HG02678 (cell line): ENCODE measurements around the gene PIGO.

Experiments used
- ATAC-seq: cut with Tn5 transposase; IDR thresholded peaks from one replicate; pipeline ENCODE4 v1.9.1; 2021; ENCODE audit warnings: mild to moderate bottlenecking, moderate library complexity; ENCODE audit not compliant: unreplicated experiment

The PIGO gene

DNA sequence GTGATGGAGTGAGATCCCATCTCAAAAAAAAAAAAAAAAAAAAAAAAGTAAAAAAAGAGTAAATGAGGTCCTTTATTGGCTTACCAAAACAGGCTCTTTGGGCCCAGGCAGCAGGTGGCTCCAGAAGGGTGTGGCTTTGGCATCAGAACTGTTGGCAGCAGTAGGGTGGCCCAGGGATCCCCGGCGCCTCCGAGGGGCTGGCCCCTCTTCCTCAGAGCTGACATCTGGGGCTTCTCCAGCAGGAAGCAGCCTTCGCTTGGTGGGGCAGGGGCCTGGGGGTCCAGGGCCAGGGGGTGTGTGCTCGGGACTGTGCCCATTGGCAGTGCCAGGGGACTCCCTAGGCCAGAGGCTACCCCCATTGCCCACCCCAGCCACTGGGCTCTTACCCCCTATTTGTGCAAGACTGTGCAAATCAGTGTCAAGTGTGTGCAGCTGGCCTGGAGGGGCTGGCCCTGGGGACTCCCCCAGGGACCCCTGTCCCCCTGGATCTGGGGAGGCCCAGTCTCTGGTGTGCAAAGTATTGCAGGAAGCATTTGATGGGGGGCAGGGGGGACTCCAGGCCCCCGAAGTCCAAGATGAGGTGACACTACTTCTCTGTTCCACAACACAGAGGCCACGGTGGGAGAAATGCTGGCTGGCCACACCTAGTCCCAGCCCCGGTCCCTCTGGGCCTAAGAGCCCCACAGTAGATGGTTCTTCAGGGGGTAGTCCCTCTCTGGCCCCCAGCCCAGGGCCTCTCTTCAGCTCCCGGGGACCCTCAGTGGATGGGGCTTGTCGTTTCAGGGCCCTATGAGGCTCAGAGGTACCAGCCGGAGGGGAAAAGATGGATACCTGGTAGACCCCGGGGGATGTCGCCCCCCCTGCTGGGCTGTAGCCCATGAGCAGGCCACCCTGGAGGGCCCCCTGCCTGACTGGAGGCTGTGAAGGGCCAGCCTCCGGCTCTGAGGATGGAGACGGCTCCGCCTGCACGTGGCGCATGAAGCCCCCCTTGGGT lies 11.2 kb upstream of the PIGO start:
- ATAC-seq = no peak

DNA sequence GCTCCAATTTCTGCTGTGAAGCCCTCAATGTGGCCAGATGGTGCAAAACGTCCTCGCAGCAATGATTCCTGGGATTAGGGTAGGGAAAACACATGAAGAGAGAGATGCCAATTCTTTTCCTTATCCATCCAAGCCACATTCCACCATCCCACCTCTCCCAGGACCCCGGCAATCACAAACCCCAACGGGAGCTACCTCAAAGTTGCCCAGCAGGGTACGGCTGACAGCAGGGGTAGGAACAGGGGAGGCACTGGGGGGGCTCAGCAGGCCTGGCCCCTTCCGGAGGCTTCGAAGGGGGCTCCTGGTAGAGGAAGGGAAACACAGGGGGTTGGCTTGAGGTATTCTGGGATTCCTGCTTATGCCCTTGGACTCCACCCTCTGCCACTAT lies 9.9 kb upstream of the PIGO start:
- ATAC-seq = no peak

DNA sequence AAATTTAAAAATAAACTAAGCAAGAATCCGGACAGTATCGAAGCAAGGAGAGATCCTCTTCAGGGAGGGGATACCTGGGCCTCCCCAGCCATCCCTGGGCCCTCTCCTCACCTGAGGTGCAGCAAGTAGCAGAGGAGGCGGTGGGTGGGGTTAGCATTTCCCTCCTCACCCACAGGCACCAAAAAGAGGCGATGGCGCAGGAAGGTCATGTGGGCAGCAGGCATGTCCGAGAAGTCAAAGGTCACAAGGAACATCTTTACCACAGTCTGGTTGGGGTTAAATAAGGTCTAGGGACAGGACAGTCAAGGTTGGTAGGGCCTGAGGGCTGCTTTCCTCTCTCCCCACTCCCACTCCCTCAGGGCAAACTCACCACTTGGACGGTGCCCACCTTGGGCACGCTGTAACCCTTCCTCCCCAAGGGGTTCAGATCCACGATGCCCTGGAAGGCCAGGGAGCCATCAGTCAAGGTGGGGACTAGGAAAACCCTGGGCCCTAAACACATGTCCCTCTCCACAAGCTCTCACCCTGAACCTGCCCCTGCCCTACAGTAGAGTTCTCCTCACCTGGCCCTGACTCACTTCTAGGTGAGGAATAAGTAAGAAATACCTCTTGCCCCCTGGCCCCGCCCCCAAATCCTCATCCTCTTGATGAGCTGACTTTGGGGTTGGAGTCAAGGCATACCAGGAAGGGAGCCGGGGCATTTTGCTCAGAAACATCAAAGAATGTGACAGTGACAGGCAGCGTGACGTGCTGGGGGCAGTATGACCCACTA lies 9.4 kb upstream of the PIGO start:
- no peak for ATAC-seq

- no peak for ATAC-seq
Observed at GRCh38 chr9:35105126-35105525, 8.7 kb upstream of the PIGO start.

DNA sequence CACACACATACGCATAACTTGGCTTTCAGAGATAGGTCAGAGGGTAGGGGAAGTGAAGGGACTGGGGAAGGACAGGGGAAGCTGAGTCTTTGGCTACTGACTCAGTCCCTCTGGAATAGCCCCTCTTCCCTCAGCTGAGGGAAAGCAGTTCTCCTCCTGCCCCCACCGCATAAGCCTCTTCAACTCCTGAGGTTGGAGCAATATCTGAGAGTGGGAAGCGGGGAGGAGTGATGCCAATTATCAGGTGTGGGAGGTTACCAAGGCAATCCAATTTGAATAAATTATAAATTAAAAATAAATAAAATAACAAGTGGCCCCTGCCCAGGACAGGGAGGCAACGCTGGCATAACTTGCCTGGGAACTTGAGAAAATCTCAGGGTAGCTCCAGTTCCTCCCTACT lies 8.2 kb upstream of the PIGO start:
- ATAC-seq = no peak

DNA sequence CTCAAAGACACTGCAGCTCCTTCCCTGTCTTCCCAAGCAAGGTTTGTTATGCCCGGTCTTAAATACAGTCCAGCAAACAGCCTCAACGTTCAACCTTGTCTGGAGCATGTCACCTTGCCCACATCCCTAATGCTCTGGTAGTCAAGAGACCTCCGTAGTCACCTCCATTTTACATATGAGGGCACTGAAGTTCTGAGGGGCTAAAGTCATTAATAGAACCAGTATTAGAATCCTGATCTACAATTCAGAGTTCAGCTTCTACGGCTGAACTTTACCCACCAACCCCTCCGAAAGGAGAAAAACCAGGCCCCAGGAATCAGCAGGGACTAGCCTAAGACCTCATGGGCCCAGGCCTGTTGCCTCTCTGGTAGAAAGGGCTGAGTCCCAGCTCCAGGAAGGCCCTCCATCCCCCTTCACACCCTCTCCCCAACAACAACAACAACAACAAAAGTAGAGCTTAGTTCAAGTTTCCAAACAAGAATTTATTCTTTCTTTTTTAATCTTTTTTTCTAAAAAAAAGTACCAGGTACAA lies 7.3 kb upstream of the PIGO start:
- no peak for ATAC-seq

- ATAC-seq = peak; percentile 98
Observed at GRCh38 chr9:35102769-35103659, 6.6 kb upstream of the PIGO start, which contains the start of gene STOML2. Gene STOML2, minus strand, starts transcription at chr9:35103131. Its CDS starts 37 bp downstream, at chr9:35103094.

DNA sequence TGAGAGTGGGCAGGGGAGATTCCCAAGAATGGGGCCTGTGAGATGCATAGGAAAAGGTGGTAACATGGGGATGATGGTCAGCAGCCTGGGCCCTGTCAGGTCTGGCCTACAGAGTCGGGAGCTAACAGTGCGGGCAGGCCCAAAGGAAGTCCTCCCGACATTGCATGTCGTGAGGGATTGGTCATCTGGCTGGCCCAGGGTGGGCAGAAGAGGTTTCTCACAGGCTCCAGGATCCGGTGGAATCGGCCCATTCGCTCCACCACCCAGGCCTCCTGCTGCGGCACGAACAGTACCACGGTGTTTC lies 6.0 kb upstream of the PIGO start:
- peak; percentile 13 for ATAC-seq

GRCh38 chr9:35097573-35097972 lies 1.2 kb upstream of the PIGO start:
- ATAC-seq = no peak

DNA sequence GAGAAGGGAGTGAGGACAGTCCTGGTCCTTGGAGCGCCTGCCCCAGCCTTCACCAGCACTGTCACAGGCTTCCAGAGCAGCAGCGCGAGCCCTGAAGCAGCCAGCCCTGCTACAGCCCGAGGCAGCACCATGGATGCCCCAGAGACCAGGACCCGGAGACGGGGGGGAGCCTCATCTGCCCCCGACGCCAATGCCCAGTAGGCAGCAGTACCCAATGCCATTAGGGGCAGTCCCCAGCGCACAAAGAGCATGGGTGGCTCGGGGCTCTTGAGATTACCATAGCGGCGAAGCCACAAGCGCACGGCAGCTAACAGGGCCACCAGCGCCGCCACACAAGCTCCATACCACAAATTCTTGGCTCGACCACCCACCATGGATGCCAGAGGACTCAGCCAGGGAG lies 4.9 kb downstream of the PIGO start:
- ATAC-seq = no peak

DNA sequence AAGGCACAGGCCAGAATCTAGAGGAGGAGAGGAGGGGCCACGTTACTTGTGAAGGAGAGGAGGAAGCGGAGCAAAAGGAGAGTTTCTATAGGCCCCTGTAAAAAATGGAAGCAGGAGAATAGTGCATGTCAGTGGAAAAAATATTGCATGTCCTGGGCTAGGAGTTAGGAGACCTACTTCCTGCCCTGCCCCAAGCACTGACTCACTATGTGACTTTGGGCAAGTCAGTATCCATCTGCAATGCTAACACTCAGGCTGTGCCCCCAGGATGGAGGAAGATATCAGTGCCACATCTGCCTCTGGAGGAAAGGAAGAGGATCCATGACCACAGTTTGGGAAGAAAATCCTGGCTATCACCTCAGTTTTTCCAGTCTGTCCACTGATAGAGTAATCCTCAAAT lies 7.0 kb downstream of the PIGO start:
- no peak for ATAC-seq

- no peak for ATAC-seq
Observed at GRCh38 chr9:35085078-35085477, 11.3 kb downstream of the PIGO start.

DNA sequence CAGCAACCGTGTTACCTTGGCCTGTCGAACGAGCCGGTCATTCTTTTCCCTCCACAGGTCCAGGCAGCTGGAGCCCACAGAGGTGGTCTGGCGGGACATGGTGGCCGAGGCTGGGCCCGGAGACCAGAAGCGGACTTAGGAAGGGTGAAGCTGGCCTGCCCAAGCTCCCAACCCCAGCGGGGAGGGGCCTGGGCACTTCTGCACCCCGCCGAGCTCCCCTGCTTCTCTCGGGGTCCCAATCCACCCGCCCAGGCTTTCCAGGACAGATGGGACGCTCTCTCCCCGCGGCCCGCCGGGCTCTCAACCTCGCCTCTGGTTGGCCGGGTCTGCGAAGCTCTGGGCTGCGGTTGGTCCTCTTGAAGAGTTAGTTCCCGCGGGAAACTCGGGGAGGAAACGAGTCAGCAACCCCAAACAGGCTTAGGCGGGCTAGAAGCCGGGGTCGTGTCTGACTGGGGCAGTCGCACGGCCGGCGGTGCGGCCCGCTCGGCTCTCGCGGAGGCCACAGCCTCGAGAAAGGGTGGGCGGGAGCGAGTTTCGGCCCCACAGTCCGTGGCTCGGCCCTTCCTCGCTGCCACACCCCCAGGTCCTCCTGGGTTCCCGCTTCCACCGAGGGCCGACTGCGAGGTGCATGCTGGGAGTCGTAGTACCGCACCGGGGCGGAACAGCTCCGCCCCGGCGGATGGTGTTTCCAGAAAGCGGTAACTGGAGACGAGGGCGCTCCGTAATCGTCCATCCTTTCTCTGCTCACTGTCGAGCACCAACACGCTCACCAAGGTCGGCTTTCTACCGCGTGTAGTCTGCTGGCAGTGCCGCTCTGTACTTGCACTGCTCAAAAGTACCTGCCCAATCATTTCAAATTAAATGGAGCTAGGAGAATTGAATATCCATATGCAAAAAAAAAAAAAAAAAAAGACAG lies 16.7 kb downstream of the PIGO start, which contains the start of gene FANCG:
Gene FANCG (minus strand): TSS at position 517 of the 916 bp plus-strand sequence. CDS start 418 bp downstream, at position 99.
- peak; percentile 93 for ATAC-seq

- ATAC-seq = no peak
Observed at GRCh38 chr9:35079041-35079425, 17.4 kb downstream of the PIGO start.

GRCh38 chr9:35078066-35078465 lies 18.3 kb downstream of the PIGO start:
- ATAC-seq = no peak

- ATAC-seq = no peak
Observed at GRCh38 chr9:35076848-35077247, 19.5 kb downstream of the PIGO start.

GRCh38 chr9:35075358-35075757 lies 21.0 kb downstream of the PIGO start:
- ATAC-seq = no peak

DNA sequence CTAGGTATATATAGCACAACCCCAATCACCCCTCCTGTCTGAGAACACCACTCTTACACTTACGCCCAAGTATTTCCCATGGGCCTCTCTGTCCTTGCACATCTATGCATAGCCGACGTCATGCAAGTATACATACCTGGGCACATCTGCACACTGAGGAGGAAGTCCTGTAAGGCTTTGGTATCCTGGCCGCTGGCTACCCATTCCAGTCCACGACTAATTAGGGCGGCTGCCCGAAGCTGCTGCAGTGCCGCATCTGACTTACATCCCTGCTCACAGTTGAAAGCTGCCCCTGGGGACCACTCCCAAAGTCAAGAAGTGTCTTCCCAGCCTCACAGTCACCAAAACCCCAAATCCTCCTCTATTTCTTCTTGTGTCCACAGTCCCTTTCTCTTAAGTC lies 21.6 kb downstream of the PIGO start:
- no peak for ATAC-seq

GRCh38 chr9:35074141-35074540 lies 22.2 kb downstream of the PIGO start:
- no peak for ATAC-seq

- ATAC-seq = no peak
Observed at GRCh38 chr9:35073279-35073612, 23.1 kb downstream of the PIGO start.
